Measurements from ENCODE around the gene CEP72. TPM values are rescaled to one million over a fixed set of nuclear protein-coding genes. Genes with fewer than 3 reads are reported as not detected.

CEP72 gene
- polyA plus RNA-seq, 1 experiment, result 1.7 TPM

- TF ChIP-seq CTCF (IDR thresholded peaks at IDR 0.05; ENCODE audit: insufficient read depth, low read depth, low read length), result no peak
Measured at GRCh38 chr5:582936-583635, 29.1 kb upstream of the CEP72 start.

GRCh38 chr5:583645-584044 is 28.5 kb upstream of the CEP72 start:
- Histone ChIP-seq H3K36me3 (ENCODE audit: control insufficient read depth, insufficient read depth, low read length) (no peaks in the 10 kb centered on the region), H3K4me3 (ENCODE audit: low read depth, low read length) (no peak overlapping the region), H3K27me3 (ENCODE audit: control insufficient read depth, insufficient read depth, low read length) (peaks cover 14% of the 10 kb centered on the region)
- POLR2A ChIA-PET, result no interaction called here
- no peak for TF ChIP-seq CTCF (IDR thresholded peaks at IDR 0.05; ENCODE audit: insufficient read depth, low read depth, low read length)
- CTCF ChIA-PET, result no interaction called here
- DNase-seq (ENCODE audit: low read depth), result no peak

More at GRCh38 chr5:582936-583635, 29.1 kb upstream of the CEP72 start:
- Histone ChIP-seq H3K27me3 (ENCODE audit: control insufficient read depth, insufficient read depth, low read length) (peaks cover 16% of the 10 kb centered on the region), H3K36me3 (ENCODE audit: control insufficient read depth, insufficient read depth, low read length) (no peaks in the 10 kb centered on the region), H3K4me3 (ENCODE audit: low read depth, low read length) (no peak overlapping the region)
- ChIA-PET POLR2A (no interaction called here), CTCF (no interaction called here)
- DNase-seq (ENCODE audit: low read depth), result no peak

- TF ChIP-seq CTCF (IDR thresholded peaks at IDR 0.05; ENCODE audit: insufficient read depth, low read depth, low read length), result no peak
- no peak overlapping the region for H3K4me3 ChIP-seq (ENCODE audit: low read depth, low read length)
- POLR2A ChIA-PET, result no interaction called here
- DNase-seq (ENCODE audit: low read depth), result no peak
- peaks cover 14% of the 10 kb centered on the region for H3K27me3 ChIP-seq (ENCODE audit: control insufficient read depth, insufficient read depth, low read length)
- H3K36me3 ChIP-seq (ENCODE audit: control insufficient read depth, insufficient read depth, low read length), result no peaks in the 10 kb centered on the region
- CTCF ChIA-PET, result no interaction called here
Measured at GRCh38 chr5:584216-584615, 27.9 kb upstream of the CEP72 start.

GRCh38 chr5:584846-585245 is 27.3 kb upstream of the CEP72 start:
- Histone ChIP-seq H3K27me3 (ENCODE audit: control insufficient read depth, insufficient read depth, low read length) (peaks cover 9% of the 10 kb centered on the region; the same call in 1 of the 2 replicates), H3K36me3 (ENCODE audit: control insufficient read depth, insufficient read depth, low read length) (no peaks in the 10 kb centered on the region), H3K4me3 (ENCODE audit: low read depth, low read length) (no peak overlapping the region)
- CTCF ChIA-PET, result no interaction called here
- no peak for TF ChIP-seq CTCF (IDR thresholded peaks at IDR 0.05; ENCODE audit: insufficient read depth, low read depth, low read length)
- POLR2A ChIA-PET, result no interaction called here
- no peak for DNase-seq (ENCODE audit: low read depth)

- Histone ChIP-seq H3K4me3 (ENCODE audit: low read depth, low read length) (no peak overlapping the region), H3K36me3 (ENCODE audit: control insufficient read depth, insufficient read depth, low read length) (no peaks in the 10 kb centered on the region), H3K27me3 (ENCODE audit: control insufficient read depth, insufficient read depth, low read length) (peaks cover 7% of the 10 kb centered on the region; the same call in 1 of the 2 replicates)
- no peak for DNase-seq (ENCODE audit: low read depth)
- ChIA-PET POLR2A (no interaction called here), CTCF (no interaction called here)
- no peak for TF ChIP-seq CTCF (IDR thresholded peaks at IDR 0.05; ENCODE audit: insufficient read depth, low read depth, low read length)
Measured at GRCh38 chr5:585556-585955, 26.6 kb upstream of the CEP72 start.
